ENCODE results near the gene CNTNAP2.

CNTNAP2 gene

GRCh38 chr7:147432576-147432975 is 1316.0 kb downstream of the CNTNAP2 start:
- CTCF ChIA-PET, result interaction anchor here (0.6 to 1.3 kb wide), 7 partner anchors 8 to 810 kb away, joined by 3 to 5 read pairs (median 3); no protein-coding TSS in a partner anchor
- no peak for TF ChIP-seq NFRKB (IDR thresholded peaks at IDR 0.05)
- no peak for TF ChIP-seq TARDBP (IDR thresholded peaks at IDR 0.05)
- DNase-seq (ENCODE audit: extremely low spot score), result no peak
- POLR2A ChIA-PET, result no interaction called here

GRCh38 chr7:147436718-147437117 is 1320.1 kb downstream of the CNTNAP2 start:
- CTCF ChIA-PET, result no interaction called here
- DNase-seq (ENCODE audit: extremely low spot score), result no peak
- POLR2A ChIA-PET, result no interaction called here

GRCh38 chr7:147438216-147438615 is 1321.6 kb downstream of the CNTNAP2 start:
- TF ChIP-seq BHLHE40 (IDR thresholded peaks at IDR 0.05; ENCODE audit: borderline replicate concordance) (no peak), FOXK2 (IDR thresholded peaks at IDR 0.05) (no peak), PKNOX1 (IDR thresholded peaks at IDR 0.05) (no peak), ZNF384 (IDR thresholded peaks at IDR 0.05) (no peak), SP1 (IDR thresholded peaks at IDR 0.05) (no peak), CTBP1 (IDR thresholded peaks at IDR 0.05; ENCODE audit: borderline replicate concordance) (no peak), ELF4 (IDR thresholded peaks at IDR 0.05) (no peak), LEF1 (IDR thresholded peaks at IDR 0.05; ENCODE audit: borderline replicate concordance) (no peak), L3MBTL2 (conservative IDR thresholded peaks at IDR 0.05) (no peak), FOXM1 (IDR thresholded peaks at IDR 0.05; ENCODE audit: borderline replicate concordance) (no peak), TARDBP (IDR thresholded peaks at IDR 0.05) (no peak), SUZ12 (IDR thresholded peaks at IDR 0.05) (no peak), NFRKB (IDR thresholded peaks at IDR 0.05) (no peak)
- ChIA-PET POLR2A (no interaction called here), CTCF (interaction anchor here (1.0 kb wide), 1 partner anchor 644 kb away, joined by 3 read pairs; no protein-coding TSS in a partner anchor)
- DNase-seq (ENCODE audit: extremely low spot score), result no peak

More at GRCh38 chr7:147436718-147437117, 1320.1 kb downstream of the CNTNAP2 start:
- TF ChIP-seq NFRKB (IDR thresholded peaks at IDR 0.05) (no peak), L3MBTL2 (conservative IDR thresholded peaks at IDR 0.05) (no peak), ARNT (IDR thresholded peaks at IDR 0.05) (no peak), FOXK2 (IDR thresholded peaks at IDR 0.05) (no peak), BHLHE40 (IDR thresholded peaks at IDR 0.05; ENCODE audit: borderline replicate concordance) (no peak), ZNF384 (IDR thresholded peaks at IDR 0.05) (no peak), CTBP1 (IDR thresholded peaks at IDR 0.05; ENCODE audit: borderline replicate concordance) (no peak), PKNOX1 (IDR thresholded peaks at IDR 0.05) (no peak), LEF1 (IDR thresholded peaks at IDR 0.05; ENCODE audit: borderline replicate concordance) (no peak), SUZ12 (IDR thresholded peaks at IDR 0.05) (no peak), ELF4 (IDR thresholded peaks at IDR 0.05) (no peak), FOXM1 (IDR thresholded peaks at IDR 0.05; ENCODE audit: borderline replicate concordance) (no peak), SP1 (IDR thresholded peaks at IDR 0.05) (no peak)

GRCh38 chr7:147443942-147444341 is 1327.3 kb downstream of the CNTNAP2 start:
- DNase-seq (ENCODE audit: extremely low spot score), result no peak
- TF ChIP-seq FOXM1 (IDR thresholded peaks at IDR 0.05; ENCODE audit: borderline replicate concordance), result no peak
- TF ChIP-seq TARDBP (IDR thresholded peaks at IDR 0.05), result no peak
- TF ChIP-seq SP1 (IDR thresholded peaks at IDR 0.05), result no peak
- no peak for TF ChIP-seq ZNF384 (IDR thresholded peaks at IDR 0.05)
- TF ChIP-seq CTBP1 (IDR thresholded peaks at IDR 0.05; ENCODE audit: borderline replicate concordance), result no peak
- no peak for TF ChIP-seq NFRKB (IDR thresholded peaks at IDR 0.05)
- TF ChIP-seq ARNT (IDR thresholded peaks at IDR 0.05), result no peak
- TF ChIP-seq SUZ12 (IDR thresholded peaks at IDR 0.05), result no peak
- CTCF ChIA-PET, result no interaction called here
- POLR2A ChIA-PET, result no interaction called here

- ChIA-PET POLR2A (no interaction called here), CTCF (no interaction called here)
- TF ChIP-seq SP1 (IDR thresholded peaks at IDR 0.05) (no peak), ZNF384 (IDR thresholded peaks at IDR 0.05) (no peak), HDGF (IDR thresholded peaks at IDR 0.05; ENCODE audit: borderline replicate concordance) (no peak), ELF4 (IDR thresholded peaks at IDR 0.05) (no peak), FOXM1 (IDR thresholded peaks at IDR 0.05; ENCODE audit: borderline replicate concordance) (no peak), NFRKB (IDR thresholded peaks at IDR 0.05) (no peak), ARNT (IDR thresholded peaks at IDR 0.05) (no peak), FOXA1 (IDR thresholded peaks at IDR 0.05) (no peak), TARDBP (IDR thresholded peaks at IDR 0.05) (no peak)
- DNase-seq (ENCODE audit: extremely low spot score), result no peak
Observed at GRCh38 chr7:147452816-147453215, 1336.2 kb downstream of the CNTNAP2 start.

GRCh38 chr7:147465223-147465622 is 1348.6 kb downstream of the CNTNAP2 start:
- TF ChIP-seq FOXA1 (IDR thresholded peaks at IDR 0.05) (no peak), TARDBP (IDR thresholded peaks at IDR 0.05) (no peak), FOXK2 (IDR thresholded peaks at IDR 0.05) (no peak), FOXM1 (IDR thresholded peaks at IDR 0.05; ENCODE audit: borderline replicate concordance) (no peak), CTBP1 (IDR thresholded peaks at IDR 0.05; ENCODE audit: borderline replicate concordance) (no peak), ARNT (IDR thresholded peaks at IDR 0.05) (no peak), ELF4 (IDR thresholded peaks at IDR 0.05) (no peak), SUZ12 (IDR thresholded peaks at IDR 0.05) (no peak), SP1 (IDR thresholded peaks at IDR 0.05) (no peak)
- POLR2A ChIA-PET, result no interaction called here
- CTCF ChIA-PET, result no interaction called here

GRCh38 chr7:147472556-147472955 is 1356.0 kb downstream of the CNTNAP2 start:
- DNase-seq (ENCODE audit: extremely low spot score), result no peak
- ChIA-PET CTCF (no interaction called here), POLR2A (no interaction called here)
- TF ChIP-seq ZNF384 (IDR thresholded peaks at IDR 0.05) (no peak), CTBP1 (IDR thresholded peaks at IDR 0.05; ENCODE audit: borderline replicate concordance) (no peak), TARDBP (IDR thresholded peaks at IDR 0.05) (no peak), LEF1 (IDR thresholded peaks at IDR 0.05; ENCODE audit: borderline replicate concordance) (no peak), BHLHE40 (IDR thresholded peaks at IDR 0.05; ENCODE audit: borderline replicate concordance) (no peak), PKNOX1 (IDR thresholded peaks at IDR 0.05) (no peak), HDGF (IDR thresholded peaks at IDR 0.05; ENCODE audit: borderline replicate concordance) (no peak), SP1 (IDR thresholded peaks at IDR 0.05) (no peak), ARNT (IDR thresholded peaks at IDR 0.05) (no peak), FOXK2 (IDR thresholded peaks at IDR 0.05) (no peak), FOXA1 (IDR thresholded peaks at IDR 0.05) (no peak), NFRKB (IDR thresholded peaks at IDR 0.05) (no peak), FOXM1 (IDR thresholded peaks at IDR 0.05; ENCODE audit: borderline replicate concordance) (no peak), L3MBTL2 (conservative IDR thresholded peaks at IDR 0.05) (no peak), SUZ12 (IDR thresholded peaks at IDR 0.05) (no peak)

More at GRCh38 chr7:147465223-147465622, 1348.6 kb downstream of the CNTNAP2 start:
- no peak for DNase-seq (ENCODE audit: extremely low spot score)
